HEK293T (cell line): Measurements from ENCODE around the gene LRP8.

Experiments used
- PKNOX1 ChIP-seq: fragments of 450-650 bp; IDR thresholded peaks from 2 replicates; pipeline ENCODE4 v1.6.1; 2016
- SP1 ChIP-seq: fragments of 450-650 bp; IDR thresholded peaks from 2 replicates; pipeline ENCODE4 v1.6.1; 2017

GRCh38 chr1:53339736-53340635 lies 12.1 kb upstream of the LRP8 start:
- TF ChIP-seq SP1 (no peak), PKNOX1 (no peak)
